HG03432 (cell line): ENCODE data around the gene GATA1.
"Not testable (repeated sequence)": the region's sequence is repeated elsewhere in the genome, so short reads cannot be mapped to it uniquely, and the experiment has no call there.

Source experiments
- ATAC-seq: cut with Tn5 transposase; IDR thresholded peaks from one replicate; pipeline ENCODE4 v1.9.1; 2021; ENCODE audit warnings: mild to moderate bottlenecking, moderate library complexity; ENCODE audit not compliant: unreplicated experiment

GATA1 gene

DNA sequence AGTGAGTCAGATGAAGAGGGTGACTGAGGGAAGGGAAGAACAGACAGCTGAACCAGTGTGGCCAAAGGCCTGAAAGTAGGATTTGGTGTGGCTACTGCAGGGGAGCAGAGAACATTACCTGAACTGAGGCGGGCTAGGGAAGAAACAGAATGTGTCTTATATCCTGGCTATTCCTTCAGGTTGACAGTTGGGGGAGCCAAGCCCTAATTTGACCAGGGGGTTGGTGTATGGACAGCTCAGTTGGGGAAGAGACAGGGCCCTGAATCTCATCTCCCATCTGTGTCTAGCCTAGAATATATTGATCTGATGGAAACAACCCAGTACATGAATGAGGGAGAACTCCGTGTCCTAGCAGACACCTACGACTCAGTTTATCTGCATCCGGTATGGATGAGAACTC lies 19.7 kb downstream of the GATA1 start:
- ATAC-seq, result no peak

DNA sequence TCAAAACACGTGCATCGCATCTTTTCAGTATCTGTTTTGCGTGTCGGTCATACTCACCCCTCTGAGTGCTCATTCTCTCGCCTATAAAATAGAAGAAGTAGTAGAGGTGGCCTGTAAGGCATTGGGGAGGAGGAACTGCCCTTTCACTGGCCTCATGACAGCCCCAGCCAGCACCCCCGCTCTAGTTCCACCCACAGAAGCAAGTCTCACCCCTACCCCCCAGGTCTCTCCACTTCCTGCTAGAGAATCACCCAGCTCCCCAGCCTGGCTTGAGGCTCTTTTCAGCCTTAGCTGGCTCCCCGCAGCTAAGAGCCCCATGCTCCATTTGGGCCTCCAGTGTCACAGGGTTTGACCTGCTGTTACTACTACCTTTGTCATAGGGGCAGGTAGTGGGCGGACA lies 27.3 kb downstream of the GATA1 start:
- no peak for ATAC-seq

GRCh38 chrX:48814722-48815121 lies 28.3 kb downstream of the GATA1 start:
- ATAC-seq, result no peak

DNA sequence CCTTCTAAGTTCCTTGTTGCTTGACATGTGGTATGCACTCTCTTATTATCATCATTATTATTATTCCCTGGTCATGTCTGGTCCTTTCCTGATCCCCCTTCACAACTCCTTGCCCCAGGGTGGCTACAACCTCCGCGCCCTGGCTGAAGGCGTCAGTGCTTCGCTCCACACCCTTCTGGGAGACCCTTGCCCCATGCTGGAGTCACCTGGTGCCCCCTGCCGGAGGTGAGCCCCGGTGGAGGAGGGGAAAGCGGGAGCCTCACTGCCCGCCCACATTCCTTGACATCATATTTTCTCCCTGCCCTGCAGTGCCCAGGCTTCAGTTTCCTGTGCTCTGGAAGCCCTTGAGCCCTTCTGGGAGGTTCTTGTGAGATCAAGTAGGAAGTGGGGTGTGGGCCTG lies 28.9 kb downstream of the GATA1 start:
- no peak for ATAC-seq

DNA sequence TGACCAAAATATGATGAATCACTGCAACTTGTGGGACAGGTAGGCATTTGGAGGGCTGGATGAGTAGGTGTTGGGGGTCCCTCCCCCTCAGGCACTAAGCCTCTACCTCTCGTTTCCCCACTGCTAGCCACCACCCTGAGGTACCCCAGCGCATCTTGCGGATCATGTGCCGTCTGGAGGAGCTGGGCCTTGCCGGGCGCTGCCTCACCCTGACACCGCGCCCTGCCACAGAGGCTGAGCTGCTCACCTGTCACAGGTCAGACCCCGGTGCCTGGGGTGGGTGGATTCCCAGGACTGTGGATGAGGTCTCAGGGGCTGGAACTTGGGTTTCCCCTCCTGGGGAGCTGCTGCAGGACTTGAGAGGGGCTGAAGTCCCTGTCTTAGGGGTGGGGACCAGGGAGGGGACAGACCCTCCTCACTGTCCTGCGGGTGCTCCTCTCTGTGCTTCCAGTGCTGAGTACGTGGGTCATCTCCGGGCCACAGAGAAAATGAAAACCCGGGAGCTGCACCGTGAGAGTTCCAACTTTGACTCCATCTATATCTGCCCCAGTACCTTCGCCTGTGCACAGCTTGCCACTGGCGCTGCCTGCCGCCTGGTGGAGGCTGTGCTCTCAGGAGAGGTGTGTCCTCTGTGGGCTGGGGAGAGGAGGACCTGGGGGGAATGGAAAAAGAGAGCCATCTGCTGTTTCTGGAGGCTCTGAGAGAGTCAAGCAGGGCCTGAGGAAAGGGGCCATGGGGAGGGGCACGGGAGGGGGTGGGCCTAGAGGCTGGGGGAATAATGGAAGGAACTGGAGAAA lies 29.8 kb downstream of the GATA1 start:
- ATAC-seq, result no peak

DNA sequence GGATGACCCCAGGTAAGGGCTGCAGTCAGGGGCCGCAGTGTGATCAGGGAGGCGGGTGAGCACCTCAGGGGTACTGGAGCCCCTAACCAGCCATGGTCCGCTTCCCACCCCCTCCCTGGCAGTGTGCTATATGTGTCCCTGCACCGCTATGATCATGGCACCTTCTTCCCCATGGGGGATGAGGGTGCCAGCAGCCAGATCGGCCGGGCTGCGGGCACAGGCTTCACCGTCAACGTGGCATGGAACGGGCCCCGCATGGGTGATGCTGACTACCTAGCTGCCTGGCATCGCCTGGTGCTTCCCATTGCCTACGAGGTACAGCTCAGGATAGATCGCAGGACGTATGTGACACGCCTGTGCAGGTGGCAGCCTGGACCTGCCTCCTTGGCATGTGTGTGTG lies 31.7 kb downstream of the GATA1 start:
- ATAC-seq, result no peak

DNA sequence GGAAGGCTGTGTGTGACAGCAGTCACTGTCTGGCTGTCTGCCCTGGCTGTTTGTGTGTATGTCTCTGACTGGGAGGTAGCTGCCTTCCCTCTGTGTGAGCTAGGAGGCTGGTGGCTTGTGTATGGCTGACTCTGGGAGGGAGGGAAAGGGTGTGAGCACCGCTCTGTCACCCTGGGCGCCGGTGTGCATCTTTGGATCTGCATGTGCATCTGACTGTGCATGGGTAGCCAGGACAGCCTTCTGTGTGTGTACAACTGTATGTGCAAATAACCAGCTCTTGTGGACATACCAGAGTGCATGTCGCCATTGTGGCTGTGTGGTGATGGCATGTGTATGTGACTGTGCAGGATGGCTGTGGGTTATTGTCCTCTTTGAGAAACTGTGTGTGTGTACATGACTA lies 32.5 kb downstream of the GATA1 start:
- no peak for ATAC-seq

DNA sequence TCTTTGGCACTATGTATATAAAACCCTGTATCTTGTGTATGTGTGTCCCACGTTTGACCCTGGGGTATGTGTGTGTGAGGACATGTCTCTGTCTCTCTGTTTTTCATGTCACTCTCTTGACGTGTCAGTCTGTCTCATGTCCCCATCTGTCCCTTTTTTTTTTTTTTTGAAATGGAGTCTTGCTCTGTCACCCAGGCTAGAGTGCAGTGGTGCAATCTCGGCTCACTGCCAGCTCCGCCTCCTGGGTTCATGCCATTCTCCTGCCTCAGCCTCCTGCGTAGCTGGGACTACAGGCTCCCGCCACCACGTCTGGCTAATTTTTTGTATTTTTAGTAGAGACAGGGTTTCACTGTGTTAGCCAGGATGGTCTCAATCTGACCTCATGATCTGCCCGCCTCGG lies 33.0 kb downstream of the GATA1 start:
- ATAC-seq, result not testable (repeated sequence)

DNA sequence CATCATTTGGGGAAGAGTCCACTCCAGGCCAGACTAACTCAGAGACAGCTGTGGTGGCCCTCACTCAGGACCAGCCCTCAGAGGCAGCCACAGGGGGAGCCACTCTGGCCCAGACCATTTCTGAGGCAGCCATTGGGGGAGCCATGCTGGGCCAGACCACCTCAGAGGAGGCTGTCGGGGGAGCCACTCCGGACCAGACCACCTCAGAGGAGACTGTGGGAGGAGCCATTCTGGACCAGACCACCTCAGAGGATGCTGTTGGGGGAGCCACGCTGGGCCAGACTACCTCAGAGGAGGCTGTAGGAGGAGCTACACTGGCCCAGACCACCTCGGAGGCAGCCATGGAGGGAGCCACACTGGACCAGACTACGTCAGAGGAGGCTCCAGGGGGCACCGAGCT lies 36.7 kb downstream of the GATA1 start:
- ATAC-seq, result no peak

DNA sequence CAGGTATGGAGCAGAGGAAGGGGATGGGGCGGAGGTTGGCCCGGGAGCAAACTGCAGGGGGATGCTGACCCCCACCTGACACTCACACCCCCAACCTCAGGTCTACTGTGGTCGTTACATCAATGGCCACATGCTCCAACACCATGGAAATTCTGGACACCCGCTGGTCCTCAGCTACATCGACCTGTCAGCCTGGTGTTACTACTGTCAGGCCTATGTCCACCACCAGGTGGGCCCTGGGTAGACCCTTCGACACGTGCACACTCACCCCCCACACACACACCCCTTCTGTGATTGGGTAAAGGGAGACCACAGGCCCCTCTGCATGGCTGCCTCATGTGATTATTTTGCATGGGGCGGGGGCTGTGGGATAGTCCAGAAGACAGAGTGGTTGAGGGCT lies 37.7 kb downstream of the GATA1 start:
- no peak for ATAC-seq

- no peak for ATAC-seq
Measured at GRCh38 chrX:48826135-48826875, 39.9 kb downstream of the GATA1 start, which contains the start of gene ERAS. Gene ERAS, plus strand, starts transcription at chrX:48826513. Its CDS starts 2,611 bp downstream, at chrX:48829124.

DNA sequence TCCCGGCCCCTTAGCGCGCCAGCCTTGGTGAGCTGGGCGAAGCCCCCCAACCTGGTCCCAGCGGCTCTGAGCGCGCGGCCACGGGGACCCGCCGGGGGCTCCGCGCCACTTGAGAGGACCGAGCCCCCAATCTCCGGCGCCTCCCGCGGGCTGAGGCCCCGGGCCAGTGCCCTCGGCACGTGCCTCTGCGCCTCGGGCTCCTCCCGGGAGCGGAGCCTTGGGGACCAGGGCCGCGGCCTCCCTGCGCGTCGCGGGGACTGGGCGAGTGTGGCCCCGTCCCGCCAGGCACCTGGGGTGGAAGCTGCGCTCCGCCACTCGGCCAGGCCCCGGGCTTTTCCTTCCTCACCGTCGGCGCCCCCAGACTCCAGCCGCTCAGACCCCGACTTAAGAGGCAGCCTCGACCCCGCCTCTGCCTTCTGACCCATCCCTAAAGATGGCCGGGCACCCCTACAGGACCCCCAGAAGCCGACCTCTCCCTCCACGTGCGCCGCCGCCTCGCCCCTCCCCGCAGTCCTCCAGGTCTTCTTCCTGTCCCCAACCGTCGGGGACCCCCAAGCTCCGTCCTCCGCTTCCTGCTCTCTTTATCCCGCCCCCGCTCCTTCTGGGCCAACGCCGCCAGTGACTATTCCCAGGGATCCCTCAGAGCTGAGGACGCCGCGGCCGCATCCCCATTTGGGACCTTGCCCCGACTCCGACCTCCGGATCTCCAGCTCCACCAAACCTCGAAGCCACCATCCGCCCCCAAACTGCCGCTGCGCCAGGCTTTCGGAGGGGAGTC lies 40.7 kb downstream of the GATA1 start:
- no peak for ATAC-seq

DNA sequence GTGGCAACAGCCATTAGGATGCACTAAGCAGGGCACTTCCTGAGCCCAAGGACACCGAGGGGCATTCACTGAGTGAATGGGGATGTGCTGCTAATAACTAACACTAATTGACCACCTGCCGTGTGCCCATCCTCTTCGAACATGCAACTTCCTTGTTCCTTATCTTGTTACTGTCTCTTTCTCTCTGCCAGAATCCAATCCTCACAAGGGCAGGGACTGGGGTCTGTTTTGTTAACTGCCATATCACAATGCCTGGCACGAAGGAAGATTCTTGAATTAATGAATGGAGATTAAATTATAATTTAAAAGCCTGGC lies 41.2 kb downstream of the GATA1 start:
- ATAC-seq, result no peak

GRCh38 chrX:48829016-48829735 lies 42.8 kb downstream of the GATA1 start:
- no peak for ATAC-seq

GRCh38 chrX:48831136-48831908 lies 44.9 kb downstream of the GATA1 start:
- ATAC-seq, result no peak

- ATAC-seq, result no peak
Measured at GRCh38 chrX:48831909-48832291, 45.5 kb downstream of the GATA1 start.

DNA sequence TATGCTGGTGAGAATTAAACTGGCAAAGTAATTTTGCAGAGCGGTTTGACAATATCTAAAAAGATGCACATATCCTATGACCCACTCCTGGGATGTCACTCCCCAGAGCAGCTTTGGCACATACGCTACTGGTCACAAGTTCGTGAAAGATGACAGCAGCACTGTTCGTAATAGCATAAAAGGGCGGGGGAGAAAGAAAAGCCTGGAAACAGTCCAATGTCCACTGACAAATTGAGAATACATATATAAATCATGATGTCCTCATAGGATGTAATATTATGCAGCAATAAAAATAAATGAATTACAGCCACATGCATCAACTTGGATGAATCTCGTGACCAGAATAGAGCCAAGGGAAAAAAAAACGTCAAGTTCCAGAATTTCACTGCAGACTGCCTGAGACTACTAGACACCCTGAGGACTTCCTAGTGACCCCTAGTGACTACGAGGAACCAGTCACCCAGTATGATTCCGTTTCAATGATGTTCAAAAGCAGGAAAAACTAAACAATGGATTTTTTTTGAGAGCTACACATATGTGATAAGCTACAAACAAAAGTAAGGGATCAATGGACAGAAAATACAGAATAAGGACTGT lies 47.2 kb downstream of the GATA1 start:
- ATAC-seq, result no peak

DNA sequence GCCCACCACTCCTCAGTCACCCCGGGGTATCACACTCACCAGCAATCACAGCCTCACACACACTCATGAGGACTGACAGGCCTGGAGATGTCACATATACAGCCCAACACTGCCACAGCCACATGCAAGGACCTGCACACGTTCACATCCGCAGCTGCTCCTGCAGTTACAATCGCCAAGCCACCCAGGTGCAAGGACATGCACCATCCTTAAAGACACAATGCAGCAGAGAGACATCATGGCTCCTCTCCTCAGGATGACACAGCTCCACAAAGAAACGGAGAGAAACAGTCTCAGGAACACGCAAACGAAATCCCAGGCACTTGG lies 48.0 kb downstream of the GATA1 start:
- ATAC-seq, result no peak

GRCh38 chrX:48835524-48836329 lies 49.3 kb downstream of the GATA1 start, which contains the start of gene PCSK1N:
Gene PCSK1N, minus strand, starts transcription at chrX:48835610. Its CDS starts 78 bp downstream, at chrX:48835532.
- no peak for ATAC-seq
